Posterior vena cava (tissue), 2 donors: ENCODE measurements around the gene MBTPS1. TPM values are rescaled to one million over a fixed set of nuclear protein-coding genes. Genes with fewer than 3 reads are reported as not detected.

Experiments
- DNase-seq: peaks from one replicate; pipeline ENCODE4 v3.0.0-alpha.2; 2020; ENCODE audit warnings: low spot score
- intact Hi-C, 2 donors: fragments of 100-400 bp; cut with DNase I; formaldehyde crosslinking; loops; one replicate each; pipeline versions ENCODE4 v1.14.1 to v1.14.2; 2022 to 2023
- total RNA-seq, 2 donors: library from RNA; stranded (reverse); fragmentation: NEBNext Ultra II Directional; extraction: Animal tissue kit (Norgen Biotek cat#: 25700); gene quantifications; one replicate each; pipeline ENCODE4 v1.2.1, GENCODE V29; 2021
- donor health status: DM: yes; HTN: yes; CAD: no.
- donor health status: DM: yes; HTN: yes; CAD: no.

Gene MBTPS1
- total RNA-seq, 2 donors from 2014 or later, result 61.9 to 71.3 TPM

- intact Hi-C loops, result no loop called here
- DNase-seq, result no peak
Observed at GRCh38 chr16:84109598-84110335, 7.0 kb downstream of the MBTPS1 start.

- DNase-seq, result no peak
- intact Hi-C loops, result no loop called here
Observed at GRCh38 chr16:84107921-84108320, 8.8 kb downstream of the MBTPS1 start.

- intact Hi-C loops, result no loop called here
- DNase-seq, result no peak
Observed at GRCh38 chr16:84105948-84106740, 10.6 kb downstream of the MBTPS1 start.

DNA sequence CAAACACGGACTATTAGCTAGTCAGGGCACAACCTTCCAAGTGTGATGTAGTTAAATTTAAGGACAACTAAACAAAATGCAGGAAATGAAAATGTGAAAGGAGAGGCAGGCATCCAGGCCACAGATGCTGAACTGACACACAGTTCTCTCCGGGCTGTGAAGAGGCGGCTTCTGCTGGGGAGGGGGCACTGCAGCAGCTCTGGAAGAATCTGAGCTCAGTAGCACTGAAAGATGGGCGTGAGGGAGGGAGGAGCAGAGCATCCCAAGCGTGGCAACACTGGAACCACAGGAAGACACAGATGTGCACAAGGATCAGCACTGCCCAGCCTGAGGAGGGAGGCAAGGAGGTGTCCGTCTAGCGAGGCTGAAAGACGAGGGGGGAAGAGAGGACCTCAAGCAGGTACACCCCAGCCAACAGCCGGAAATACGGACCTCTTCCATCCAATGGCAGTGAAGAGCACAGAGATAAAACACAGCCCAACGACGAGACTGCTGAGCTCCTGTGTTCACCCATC is 11.4 kb downstream of the MBTPS1 start:
- intact Hi-C loops, result no loop called here
- DNase-seq, result no peak

DNA sequence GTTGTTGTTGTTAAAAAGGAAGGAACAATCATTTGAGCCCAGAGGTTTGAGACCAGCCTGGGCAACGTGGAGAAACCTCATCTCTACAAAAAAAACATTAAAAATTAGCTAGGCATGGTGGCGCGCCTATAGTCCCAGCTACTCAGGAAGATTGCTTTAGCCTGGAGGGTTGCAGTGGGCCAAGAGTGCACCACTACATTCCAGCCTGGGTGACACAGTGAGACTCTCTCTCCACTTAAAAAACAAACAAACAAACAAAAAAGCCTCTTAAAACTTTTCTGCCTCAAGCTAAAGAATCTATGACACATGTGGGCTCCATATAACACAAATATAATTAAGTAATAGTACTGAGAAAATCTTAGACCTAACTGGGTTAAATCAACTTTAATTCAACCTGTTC is 12.5 kb downstream of the MBTPS1 start:
- intact Hi-C loops, result no loop called here
- DNase-seq, result no peak

DNA sequence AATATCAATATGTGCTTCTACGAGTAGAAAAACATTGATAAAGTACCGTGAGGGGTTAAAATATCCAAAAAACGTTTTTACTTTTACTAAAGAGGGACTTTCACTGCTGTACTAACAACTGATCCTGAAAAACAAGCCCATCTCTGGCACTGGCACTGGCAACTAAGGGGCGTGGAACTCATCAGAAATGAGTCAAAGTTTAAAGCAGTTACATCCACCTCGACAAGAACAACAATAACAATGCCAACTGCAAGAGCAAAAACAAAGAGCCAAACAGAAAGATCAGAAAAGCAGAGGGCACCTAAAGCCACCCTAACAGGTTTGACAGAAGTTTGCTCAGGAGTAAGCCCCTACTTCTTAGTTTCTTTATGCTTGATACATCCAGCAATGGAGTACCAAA is 13.1 kb downstream of the MBTPS1 start:
- intact Hi-C loops, result no loop called here
- DNase-seq, result no peak

DNA sequence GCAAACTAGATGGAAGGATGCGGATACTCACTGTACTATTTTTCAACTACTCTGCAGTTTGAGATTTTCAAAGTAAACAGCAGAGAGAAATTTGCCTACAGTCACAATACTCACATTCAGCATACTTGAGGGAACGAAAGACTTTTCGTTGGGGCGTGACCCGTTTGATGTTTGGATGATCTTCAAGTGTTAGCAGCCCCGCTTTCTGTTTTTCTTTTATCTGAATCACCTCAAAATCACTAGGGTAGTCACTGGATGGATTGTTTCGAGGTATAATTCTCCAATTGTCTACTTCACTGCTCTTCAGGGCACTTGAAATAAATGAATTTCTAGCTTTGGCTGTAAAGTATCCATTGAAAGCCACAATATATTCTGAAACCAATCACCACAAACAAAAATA is 17.8 kb downstream of the MBTPS1 start:
- DNase-seq, result no peak
- intact Hi-C loops, result no loop called here

- DNase-seq, result no peak
- intact Hi-C loops, result no loop called here
Observed at GRCh38 chr16:84096447-84097005, 20.2 kb downstream of the MBTPS1 start.

DNA sequence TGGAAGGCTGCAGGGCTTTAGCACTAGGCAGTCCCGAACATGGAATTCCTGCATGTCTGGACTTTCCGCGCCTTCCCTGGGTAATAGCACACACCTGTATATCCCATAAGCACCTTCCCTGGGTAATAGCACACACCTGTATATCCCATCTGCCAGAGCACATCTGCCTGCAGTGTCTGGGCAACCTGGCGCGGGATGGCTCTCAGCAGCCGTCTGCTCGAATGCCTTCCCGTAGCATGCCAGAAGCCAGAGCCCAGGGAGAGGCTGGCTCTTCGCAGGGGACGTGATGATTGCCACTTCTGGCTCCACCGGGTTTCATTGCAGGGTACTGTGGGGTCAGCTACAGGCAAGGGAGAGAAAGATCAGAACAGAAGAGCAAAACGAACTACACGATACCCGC is 21.3 kb downstream of the MBTPS1 start:
- intact Hi-C loops, result no loop called here
- no peak for DNase-seq

- DNase-seq, result no peak
- intact Hi-C loops, result no loop called here
Observed at GRCh38 chr16:84093879-84094270, 22.9 kb downstream of the MBTPS1 start.

DNA sequence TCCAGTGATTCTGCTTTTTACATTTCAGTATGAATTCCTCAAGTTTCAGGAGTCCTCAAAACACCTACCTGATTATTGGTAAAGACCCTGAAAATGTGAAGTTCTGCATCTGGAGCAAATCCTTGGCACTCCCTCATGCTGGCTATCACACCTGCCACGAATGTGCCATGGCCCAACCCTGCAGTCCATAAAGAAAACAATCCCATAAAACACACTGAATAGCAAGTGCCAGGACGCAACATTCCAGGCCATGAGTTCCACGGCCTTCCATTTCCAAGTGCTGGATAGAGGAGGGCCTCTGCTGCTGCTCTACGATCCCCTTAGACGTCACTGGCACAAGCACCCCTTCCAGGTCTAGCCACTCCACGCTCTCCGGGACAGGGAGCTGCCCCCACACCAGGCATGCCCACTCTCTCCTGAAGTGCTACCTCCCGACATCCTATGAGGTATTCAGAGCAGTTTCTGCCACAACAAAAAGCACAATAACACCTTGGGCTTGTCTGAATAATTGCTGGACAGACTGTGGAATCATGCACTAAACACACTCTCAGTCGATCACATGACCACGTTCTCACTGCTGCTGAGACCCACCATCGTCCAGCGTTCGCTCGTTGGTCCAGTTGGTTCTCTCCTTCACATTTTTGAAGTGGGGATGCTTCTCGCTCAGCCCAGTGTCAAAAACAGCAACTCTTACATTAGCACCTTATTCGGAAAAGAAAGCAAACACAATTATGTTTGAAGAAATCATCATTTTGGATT is 23.4 kb downstream of the MBTPS1 start:
- DNase-seq, result no peak
- intact Hi-C loops, result no loop called here

DNA sequence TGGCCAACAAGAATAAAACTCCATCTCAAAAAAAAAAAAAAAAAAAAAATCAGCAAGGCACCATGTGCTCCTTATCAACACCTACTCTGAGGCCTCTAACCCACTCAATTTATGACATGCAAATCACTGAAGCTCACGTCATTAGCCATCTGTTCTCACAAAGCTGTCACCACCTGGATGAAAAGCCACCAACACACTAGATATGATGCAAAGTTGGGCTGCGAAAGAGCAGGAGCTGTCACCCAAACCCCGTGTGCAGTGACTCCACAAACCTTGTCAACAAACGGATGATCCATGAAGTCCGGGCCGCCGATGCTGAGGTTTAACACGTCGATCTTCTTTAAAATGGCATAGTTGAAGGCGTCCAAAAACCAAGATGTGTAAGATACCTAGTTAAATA is 25.3 kb downstream of the MBTPS1 start:
- intact Hi-C loops, result no loop called here
- no peak for DNase-seq

GRCh38 chr16:84090211-84090610 is 26.5 kb downstream of the MBTPS1 start:
- intact Hi-C loops, result no loop called here
- no peak for DNase-seq

DNA sequence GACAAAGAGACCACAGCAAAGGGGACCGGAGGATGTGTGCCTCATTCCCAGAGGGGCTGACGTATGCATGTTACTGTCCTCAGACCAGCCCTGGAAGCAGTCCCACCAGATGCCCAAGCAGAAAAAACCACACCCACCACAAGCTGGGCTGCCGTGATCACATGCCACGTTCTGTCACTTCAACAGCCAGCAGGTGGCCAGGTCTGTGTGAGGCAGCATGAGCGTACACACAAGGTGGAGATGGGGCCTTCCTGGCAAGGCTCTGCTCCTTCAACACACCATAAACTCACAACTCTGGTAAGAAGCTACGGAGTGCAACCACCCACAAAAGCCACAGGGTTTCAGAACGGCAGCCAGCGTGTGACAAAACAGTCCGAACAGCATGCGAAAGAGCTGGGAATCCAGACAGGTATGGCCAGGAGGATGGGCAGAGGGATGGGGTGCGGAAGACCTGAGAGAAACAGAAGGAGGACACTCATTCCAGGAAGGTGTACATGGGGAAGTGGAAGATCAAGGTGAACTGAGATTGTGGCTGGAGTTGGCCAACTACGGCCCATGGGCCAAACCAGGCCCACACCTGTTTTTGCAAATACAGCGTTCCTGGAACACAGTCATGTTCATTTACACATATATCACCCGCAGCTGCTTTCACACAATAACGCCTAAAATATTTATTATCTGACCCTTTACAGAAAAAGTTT is 27.9 kb downstream of the MBTPS1 start:
- intact Hi-C loops, result loop anchor here (1.0 to 10.0 kb wide), 2 partner anchors 18 to 86 kb away; no protein-coding TSS in a partner anchor
- DNase-seq, result no peak

GRCh38 chr16:84087466-84088151 is 29.1 kb downstream of the MBTPS1 start:
- DNase-seq, result no peak
- intact Hi-C loops, result loop anchor here in 1 of 2 donors (10.0 kb wide), 1 partner anchor 87 kb away; no protein-coding TSS in a partner anchor

GRCh38 chr16:84087001-84087400 is 29.7 kb downstream of the MBTPS1 start:
- intact Hi-C loops, result loop anchor here in 1 of 2 donors (10.0 kb wide), 1 partner anchor 88 kb away; no protein-coding TSS in a partner anchor
- DNase-seq, result no peak

DNA sequence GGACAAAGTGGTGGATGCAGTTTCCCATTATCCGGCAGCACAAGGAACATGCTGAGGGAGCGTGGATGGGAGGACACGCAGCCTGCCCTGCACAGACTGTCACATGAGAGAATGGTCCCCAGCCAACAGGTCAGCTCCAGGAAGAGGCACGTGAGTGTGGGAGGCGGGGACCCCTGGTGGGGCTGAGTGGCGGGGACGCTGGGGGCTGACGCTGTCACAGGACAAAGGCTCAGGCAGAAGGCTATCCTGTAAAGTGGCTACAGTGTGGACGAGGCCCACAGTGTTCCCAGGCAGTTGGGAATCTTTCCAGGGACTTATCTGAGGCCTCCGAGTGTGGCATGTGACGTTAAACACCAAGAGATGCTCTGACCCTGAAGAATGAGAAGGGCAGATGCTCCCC is 30.4 kb downstream of the MBTPS1 start:
- intact Hi-C loops, result loop anchor here in 1 of 2 donors (10.0 kb wide), 1 partner anchor 88 kb away; no protein-coding TSS in a partner anchor
- DNase-seq, result no peak

GRCh38 chr16:84085773-84086172 is 31.0 kb downstream of the MBTPS1 start:
- no peak for DNase-seq
- intact Hi-C loops, result loop anchor here in 1 of 2 donors (10.0 kb wide), 1 partner anchor 89 kb away; no protein-coding TSS in a partner anchor
